Stimulated activated CD8-positive, alpha-beta memory T cell treated with anti-CD3 and anti-CD28 coated beads, Interleukin-12 subunit alpha, Interleukin-12 subunit beta, amount 100 ng/mL, for 1 hour (primary cell): ENCODE data around the gene C2orf72.
"Not testable (repeated sequence)": the region's sequence is repeated elsewhere in the genome, so short reads cannot be mapped to it uniquely, and the experiment has no call there.

Experiments used
- DNase-seq: peaks from one replicate; pipeline ENCODE4 v3.0.0-alpha.2; 2020; ENCODE audit warnings: low read depth

Gene C2orf72

DNA sequence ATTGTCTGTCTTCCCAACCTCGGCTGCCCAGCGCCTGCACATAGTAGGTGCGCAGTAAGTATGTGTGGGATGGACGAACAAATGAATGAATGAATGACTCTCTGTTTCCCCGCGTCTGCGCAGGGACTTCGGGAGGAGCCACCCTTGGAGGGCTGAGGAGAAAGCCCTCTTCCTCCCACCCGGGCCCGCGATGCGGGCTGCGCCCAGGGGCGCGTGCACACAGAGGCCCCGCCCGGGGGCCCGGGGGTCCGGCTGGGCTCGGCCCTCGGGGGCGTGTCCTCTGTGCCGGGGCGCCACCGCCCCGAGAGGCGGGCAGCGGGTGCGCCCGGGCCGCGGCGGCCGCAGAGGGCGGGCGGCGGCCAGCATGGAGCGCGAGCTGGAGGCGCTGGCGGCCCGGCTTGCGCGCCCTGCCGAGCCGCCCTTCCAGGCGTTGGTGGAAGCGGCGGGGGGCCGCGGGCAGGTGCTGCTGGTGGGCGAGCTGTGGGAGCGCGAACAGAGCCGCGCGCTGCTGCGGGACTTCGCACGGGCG is at the start of gene C2orf72:
TSS of gene C2orf72 (plus strand) at position 322 of the 529 bp plus-strand sequence. CDS start at position 365, 43 bp downstream.
- DNase-seq: no peak

DNA sequence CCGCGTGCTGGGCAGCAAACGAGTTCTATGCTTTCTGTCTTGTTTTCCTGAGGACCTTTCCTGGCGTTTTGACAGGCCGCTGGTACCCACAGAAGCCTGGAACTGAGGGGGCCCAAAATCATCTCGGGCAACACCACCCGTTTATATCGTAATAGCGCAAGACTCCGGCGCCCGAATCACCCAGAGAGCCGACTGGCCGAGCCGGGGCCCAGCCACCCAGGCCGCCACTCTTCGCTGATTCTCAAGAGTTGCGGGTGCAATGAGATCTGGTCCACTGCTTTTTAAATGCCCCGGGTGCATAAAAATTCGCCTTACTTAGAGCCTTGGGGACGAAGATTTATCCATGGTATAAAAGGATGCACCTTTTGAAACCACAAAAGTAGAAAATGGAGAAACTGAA is 47.6 kb upstream of the C2orf72 start:
- DNase-seq: no peak

GRCh38 chr2:230990131-230990898 is 47.0 kb upstream of the C2orf72 start:
- DNase-seq: no peak

- no peak for DNase-seq
Measured at GRCh38 chr2:230990899-230991150, 46.5 kb upstream of the C2orf72 start.

DNA sequence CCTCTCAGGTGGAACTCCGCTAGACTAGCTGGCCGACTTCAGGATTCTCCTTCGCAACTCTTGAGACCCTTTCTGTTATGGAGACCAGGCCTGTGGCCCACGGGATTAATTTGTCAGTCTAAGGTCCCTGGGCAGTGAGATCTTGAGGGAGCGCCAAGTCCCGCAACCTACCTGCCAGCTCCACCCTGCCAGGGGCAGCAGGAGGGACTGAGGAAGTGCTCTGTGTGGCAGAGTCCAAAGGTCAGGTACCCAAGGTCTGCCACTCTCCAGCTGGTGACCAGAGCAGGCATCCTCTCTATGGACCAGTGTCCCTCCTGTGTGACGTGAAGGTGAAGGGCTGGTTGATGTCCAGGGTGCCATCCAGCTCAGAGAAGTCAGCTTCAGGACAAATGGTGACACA is 45.7 kb upstream of the C2orf72 start:
- DNase-seq: no peak

DNA sequence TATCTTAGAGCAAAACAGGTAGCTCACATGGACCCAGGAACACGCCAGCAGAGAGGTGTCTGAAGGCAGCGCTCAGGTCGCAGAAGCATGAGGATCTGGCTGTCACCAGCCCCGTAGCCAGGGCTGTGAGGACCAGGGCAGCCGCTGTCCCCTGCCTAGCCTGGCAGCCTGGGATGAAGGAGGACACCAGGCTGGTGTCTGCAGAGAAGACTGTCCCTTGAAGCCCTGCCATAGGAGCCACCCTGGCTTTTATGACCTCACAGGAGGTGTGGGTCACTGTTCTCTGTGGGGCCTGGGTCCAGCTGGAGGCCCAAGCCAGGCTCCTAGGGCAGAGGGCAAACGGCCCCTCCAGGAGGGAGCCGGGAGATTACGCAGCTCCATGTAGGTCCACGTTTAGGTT is 41.5 kb upstream of the C2orf72 start, which contains the start of gene SPATA3:
TSS of gene SPATA3 (plus strand) at position 301 of the 400 bp plus-strand sequence. CDS start 113 bp downstream, outside the sequence.
- no peak for DNase-seq

DNA sequence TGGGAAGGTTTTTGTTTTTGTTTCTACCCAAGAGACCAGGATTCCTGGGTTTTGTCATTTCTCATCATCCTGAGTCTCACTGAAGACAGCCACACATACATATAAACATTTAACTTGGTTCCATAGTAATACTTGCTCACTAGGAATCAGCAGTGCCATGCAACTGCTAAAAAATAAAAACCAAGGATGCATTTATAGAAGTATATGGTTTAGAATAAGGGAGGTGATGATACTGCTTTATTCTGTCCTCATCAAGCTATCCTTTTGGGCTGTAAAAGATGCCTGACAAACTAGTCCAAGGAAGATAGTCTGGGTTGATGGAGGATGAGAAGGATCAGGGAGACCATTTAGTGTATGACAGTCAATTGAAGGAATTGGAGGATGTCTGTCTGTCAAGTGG is 40.7 kb upstream of the C2orf72 start:
- no peak for DNase-seq

DNA sequence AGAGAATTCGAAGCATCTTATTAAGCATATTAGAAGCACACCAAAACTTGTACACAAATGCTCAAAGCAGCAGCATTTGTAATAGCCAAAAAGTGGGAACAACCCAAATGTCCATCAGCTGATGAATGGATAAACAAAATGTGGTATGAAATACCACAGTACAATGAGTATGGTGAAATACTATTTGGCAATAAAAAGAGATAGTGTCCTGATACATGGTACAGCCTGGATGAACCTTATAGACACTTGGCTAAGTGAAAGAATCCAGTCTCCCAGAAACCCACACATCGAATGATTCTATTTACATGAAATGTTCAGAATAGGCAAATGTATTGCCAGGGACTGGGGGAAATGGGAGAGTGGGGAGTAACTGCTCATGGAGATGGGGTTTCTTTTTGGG is 38.4 kb upstream of the C2orf72 start:
- no peak for DNase-seq

GRCh38 chr2:230999477-230999876 is 37.8 kb upstream of the C2orf72 start:
- DNase-seq: no peak

DNA sequence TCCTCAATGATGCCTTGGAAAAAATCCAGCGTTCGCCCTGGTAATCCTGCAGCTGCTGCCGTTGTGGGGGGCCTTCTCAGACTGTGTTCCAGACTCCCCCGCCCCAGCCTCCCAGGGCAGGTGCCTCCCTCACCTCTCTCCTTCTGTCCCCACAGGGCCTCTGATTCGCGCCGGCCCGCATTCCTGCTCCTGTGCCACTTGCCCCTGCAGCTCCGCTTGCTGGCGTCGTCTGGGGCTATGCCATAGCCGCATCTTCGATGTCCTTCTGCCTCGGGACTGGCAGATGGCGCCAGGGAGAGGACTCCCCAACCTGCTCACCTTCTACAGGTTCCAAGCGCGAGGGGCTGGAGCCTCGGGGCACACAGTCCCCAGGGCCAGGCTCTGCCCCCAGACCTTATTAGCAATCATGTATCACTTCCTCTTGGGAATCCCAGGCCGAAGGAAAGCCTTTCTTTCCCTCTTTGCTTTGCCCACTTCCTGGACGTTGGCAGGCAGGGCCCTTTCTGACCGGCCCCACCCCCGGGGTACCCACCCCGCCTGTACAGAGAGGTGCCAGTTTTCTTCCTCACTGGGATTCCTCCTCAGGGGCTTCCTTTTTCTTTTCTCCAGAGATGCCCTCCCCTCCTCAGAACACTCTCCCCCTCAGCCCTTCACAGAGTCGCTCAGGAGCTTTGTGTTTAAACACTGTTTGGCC is 37.0 kb upstream of the C2orf72 start:
- DNase-seq: no peak

DNA sequence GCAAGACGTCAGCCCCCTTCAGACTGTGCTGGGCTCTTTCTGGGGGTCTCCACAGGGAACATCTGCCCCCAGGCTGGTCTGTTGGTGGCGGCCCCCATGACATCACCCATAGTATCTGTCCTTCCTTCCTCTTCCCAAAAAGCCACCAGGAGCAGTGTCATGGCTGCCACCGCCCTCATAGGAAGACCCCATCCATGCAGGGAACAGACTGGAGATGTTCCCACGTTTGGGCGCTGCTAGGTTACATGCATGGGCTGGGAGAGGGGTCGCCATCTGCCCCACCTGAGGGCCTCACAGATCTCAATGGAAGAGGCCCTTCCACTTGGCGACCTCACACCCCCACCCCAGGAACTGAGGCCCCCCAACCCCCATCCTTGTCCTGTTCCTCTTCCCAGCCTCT is 36.3 kb upstream of the C2orf72 start:
- no peak for DNase-seq

DNA sequence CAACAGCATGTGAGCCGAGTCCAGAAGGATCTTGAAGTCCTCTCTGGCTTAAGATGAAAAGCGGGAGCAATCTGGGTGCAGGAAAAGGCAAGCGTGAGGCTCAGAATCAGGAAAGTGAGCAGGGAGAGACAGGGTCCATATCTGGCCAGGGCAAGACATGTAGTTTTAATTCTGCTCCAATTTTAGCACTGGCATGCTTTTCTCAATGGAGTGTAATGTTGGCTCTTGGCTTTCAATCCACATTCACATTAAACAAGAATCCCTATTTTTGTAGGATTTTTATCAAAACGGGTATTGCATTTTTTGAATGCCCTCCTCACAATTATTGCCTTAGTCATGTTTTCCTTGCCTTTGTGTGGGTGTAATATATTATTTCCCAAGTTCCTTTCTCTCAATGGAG is 35.4 kb upstream of the C2orf72 start:
- no peak for DNase-seq

- DNase-seq: no peak
Measured at GRCh38 chr2:231002641-231003040, 34.7 kb upstream of the C2orf72 start.

- no peak for DNase-seq
Measured at GRCh38 chr2:231003186-231003585, 34.1 kb upstream of the C2orf72 start.

GRCh38 chr2:231004930-231005329 is 32.4 kb upstream of the C2orf72 start:
- not testable (repeated sequence) for DNase-seq

- DNase-seq: no peak
Measured at GRCh38 chr2:231007286-231008098, 29.8 kb upstream of the C2orf72 start.

GRCh38 chr2:231008131-231008530 is 29.2 kb upstream of the C2orf72 start:
- no peak for DNase-seq

DNA sequence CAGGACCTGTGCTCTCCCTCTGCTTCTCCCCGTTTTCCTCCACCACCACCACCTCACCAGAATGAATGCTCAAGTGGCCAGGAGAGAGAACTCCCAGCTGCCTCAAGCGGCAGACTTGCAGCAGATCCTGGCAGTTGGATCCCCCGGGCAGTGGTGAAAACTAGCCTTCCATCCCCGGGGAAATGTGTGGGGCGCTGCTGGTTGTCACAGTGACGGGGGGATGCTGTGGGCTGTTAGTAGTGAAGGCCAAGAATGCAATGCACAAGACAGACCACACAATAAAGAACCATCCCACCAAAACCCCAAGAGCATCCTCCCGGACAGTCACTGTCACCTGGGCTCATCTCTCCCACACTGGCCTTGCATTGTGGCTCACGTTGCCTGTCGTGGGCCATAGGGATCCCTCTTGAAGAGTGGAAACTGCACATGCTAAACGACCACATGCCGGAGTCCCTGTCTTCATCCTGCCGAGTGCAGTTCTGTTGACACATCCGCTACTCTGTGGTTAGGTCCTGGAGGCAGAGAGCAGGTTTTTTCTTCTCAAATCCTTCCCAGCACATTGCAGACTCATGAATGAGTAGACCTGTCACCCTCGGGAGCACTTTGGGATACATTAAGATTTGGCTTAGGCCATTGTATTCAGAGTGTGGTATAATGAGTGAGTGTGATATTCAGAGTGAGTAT is 27.9 kb upstream of the C2orf72 start:
- no peak for DNase-seq

DNA sequence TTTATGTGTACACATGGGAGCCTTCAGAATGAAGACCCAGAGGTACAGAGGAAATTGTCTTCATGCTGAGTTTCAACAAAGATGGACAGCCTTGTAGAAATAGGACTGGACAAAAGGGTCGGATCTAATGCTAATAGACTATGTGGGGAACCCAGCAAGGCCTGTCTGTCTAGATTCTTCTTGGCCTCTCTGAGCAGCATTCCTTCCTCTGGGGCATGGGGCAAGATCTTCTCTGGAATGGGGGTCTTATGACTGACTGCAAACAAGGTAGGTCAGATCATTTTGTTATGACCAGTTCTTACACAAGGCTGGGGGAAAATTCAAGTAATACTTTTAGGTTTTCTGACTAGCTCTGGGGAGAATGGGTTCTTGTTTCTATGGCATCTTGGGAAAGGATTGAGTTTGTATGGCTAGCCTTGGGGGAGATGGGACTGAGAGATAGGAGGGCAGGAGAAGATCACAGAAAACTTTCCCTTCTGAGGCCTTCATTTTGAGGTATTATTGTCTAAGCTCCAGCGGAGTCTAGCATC is 27.1 kb upstream of the C2orf72 start:
- no peak for DNase-seq

- no peak for DNase-seq
Measured at GRCh38 chr2:231011526-231011925, 25.8 kb upstream of the C2orf72 start.

- no peak for DNase-seq
Measured at GRCh38 chr2:231012463-231012862, 24.9 kb upstream of the C2orf72 start.

GRCh38 chr2:231013820-231014219 is 23.5 kb upstream of the C2orf72 start:
- no peak for DNase-seq
